ENCODE data around the gene STEAP1.
"Not testable (repeated sequence)": the region's sequence is repeated elsewhere in the genome, so short reads cannot be mapped to it uniquely, and the experiment has no call there.

Gene STEAP1

DNA sequence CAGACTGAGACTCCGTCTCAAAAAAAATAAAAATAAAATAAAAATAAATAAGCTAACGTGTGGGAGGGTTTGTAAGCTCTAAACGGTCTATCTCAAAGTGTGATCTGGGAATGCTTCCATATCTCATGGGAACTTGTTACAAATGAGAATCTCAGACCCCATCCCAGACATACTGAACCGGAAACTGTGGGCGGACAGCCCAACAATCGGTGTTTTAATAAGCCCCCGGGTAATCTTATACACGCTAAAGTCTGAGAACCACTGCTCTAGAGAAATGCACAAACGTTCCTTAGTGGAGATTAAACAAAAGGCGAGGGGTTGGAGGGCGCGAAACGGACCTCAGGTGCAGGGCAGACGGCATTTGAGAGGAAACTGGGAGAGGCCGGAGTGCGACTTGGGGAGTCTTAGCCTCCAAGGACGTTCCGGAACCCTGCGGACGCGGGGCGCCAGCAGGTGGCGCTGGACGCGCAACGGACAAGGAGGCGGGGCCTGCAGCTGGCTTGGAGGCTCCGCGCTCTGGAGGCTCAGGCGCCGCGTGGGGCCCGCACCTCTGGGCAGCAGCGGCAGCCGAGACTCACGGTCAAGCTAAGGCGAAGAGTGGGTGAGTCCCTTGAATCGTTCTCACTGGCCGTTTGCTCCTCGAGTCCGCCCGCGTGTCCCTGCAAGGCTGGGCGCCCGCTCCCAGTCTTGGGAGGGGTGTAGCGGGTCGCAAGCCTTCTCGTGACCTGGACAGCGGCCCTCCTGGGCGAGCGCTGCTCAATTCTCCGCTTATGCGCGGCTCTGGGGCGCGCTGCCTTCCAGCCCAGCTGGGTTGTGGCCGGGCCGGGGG lies at the start of gene STEAP1:
Gene STEAP1, plus strand, starts transcription at position 527 of the 829 bp plus-strand sequence. CDS start 5,320 bp downstream, outside the sequence.
- DNase-seq = not testable (repeated sequence)

DNA sequence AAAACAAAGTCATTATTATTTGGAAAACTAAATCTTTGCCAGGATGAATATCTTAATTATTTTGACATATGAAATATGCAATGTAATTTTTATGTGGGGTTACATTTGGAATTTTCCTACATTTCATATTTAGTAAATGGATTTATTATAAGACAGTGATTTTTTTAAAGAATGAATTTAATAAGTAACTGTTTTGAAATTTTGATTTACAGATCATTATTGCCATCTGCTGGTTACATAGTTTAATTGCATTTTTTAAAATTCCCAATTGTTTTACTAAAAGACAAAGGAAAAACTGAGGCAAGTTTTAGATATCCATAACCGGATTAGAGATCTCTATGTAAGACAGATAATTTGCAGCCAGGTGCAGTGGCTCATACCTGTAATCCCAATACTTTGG lies 39.3 kb upstream of the STEAP1 start:
- not testable (repeated sequence) for DNase-seq

DNA sequence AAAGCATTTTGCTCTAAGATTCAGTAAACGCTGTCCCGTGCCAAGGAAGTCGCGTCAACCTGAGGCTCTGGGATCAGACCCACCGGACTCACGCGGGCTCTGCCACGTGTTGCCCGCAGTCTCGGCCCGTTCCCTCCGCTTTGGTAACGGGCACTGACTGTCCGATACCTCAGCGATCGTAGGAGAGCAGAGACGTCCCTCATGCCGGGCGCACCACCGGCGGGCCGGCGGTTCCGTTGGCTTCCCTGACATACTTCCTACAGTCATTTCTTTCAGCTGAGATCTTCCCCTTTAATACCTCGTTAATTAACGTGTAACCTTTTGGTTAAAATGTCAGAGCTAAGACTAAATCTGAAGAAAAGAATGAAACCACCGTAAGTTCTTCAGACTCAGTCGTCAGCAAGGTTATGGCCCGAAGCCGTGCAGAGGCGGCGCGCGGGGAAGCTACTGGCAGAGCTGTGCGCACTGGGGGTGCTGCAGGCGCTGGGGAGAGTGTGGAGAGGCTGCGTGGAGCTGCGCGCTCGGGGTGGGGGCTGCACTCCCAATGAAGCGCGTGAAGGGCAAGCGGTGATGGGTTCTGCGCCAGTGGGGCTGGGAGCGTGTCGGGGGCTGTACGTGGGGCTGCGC lies 35.6 kb upstream of the STEAP1 start:
- DNase-seq = not testable (repeated sequence)

DNA sequence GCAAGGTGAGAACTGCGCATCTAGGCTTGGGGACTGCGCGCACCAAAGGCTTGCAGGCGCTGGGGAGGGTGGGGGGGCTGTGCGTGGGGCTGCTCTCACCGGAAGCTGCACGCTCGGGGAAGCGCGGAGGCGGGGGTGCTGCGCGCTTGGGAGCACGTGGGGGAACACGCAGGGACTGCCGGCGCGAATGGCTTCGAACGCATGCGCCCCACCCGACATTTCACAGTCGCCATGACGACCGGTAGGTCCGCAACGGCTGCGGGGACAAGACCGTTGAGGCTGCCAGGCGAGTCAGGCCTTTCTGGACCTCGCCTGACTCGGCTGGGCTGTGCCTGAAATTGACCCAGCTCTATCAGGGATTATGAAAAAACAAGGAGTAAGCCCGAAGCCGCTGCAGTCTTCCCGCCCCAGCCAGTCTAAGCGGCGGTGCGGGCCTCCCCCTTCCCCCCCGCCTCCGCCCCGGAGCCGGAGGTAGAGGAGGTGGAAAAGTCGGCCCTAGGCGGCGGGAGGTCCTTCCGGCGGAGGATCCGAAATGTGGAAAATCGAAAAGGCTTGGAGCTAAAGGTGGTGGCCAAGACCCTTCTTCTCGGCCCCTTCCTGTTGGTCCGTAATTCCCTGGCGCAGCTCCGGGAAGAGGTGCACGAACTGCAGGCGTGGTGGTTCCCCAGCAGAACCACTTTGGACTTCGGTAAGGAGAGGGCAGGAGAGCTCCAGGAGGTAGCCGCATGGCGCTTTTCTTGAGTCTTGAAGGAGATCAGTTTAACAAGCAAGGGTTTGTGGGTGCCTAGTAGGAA lies 34.9 kb upstream of the STEAP1 start:
- no peak for DNase-seq

DNA sequence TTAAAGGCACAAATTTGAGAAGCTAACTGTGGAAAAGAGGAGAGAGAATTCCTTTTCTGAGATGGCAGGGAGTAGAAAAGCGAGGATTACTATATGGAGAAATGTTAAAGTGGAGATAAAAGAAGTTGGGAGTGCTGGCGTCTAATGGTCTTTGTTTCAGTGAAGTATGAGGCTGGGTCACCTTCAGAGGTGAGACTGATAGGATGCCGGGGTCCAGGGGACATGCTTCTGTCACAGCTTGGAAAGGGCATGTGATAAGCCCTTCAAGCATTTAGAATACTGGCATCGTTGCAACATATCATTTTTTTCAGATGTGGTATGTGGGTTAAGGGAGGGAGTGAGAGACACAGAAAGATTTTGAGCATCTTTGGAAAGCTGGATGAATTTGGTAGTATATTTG lies 34.1 kb upstream of the STEAP1 start:
- DNase-seq = not testable (repeated sequence)

DNA sequence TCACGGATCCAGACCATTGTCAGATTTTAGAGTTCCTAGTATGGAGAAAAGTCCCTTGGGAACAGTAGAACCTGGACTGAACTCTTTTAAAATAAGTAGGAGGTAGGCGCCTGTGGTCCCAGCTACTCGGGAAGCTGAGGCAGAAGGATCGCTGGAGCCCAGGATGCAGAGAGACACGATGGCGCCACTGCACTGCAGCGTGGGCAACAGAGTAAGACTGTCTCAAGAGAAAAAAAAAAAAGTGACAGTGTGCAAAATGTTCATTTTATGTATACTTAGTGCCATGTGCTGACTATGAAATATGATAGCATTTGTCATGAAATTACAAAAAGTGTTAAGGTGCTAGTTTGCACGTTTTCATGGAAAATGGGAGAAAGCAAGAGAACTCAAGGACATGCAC lies 22.5 kb upstream of the STEAP1 start:
- DNase-seq = not testable (repeated sequence)

DNA sequence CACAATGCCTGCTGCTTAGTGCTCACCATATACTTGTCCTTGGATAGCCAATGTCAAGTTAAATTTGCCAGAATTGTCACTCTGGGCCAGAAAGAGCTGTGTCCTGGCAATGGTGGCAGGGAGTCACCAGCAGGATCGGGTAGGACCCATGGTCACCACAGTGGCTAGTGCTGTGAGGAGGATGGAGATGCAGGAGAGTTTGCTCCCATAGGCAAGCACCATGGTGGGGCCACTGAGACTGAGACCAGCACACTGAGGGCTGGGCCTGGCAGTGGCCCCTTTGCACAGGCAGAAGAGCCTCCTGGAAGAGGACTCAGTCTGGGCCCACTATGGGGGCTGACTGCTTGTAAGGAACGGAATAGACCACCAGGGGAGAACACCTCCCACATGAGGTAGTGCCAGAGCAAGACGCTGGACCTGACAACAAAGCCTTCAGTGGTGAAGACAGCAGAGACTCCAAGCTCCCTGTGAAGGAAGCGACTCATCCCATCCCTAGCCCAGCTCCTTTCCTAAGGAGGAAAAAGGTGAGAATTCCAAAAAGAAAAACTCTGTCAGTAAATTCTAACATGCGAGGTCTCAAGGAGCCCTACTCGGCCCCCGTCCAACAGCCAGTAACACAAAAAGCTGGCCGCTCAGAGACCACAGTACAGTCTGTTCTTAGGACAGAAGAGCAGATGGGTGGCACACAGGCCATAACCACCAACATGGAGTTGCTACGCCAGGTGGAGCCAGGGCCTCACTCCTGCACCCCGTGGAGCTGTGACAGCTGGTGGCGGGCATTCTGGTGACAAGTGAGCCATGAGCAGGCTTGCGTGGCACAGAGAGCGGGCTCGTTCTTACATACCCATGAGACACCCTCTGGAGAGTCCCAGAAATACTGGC lies 6.9 kb upstream of the STEAP1 start:
- not testable (repeated sequence) for DNase-seq

DNA sequence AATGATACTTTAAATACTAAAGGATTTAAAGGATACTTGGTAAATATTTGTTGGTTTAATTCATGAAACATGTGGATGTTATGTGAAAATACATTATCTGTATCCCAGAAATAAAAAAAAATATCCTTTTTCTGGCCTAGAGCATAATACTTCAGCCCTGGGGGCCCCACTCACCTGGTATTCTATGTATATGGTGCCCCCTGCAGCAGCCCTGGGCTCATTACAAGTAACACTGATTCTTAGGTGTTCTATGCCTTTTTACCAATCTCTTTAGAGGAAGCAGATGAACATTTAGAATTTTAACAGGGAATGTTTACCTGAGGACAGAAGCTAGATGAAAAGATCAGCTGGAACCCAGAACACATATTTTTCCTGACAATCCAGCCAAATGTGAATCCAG lies 4.8 kb upstream of the STEAP1 start:
- DNase-seq = peak; percentile 0 to 2

DNA sequence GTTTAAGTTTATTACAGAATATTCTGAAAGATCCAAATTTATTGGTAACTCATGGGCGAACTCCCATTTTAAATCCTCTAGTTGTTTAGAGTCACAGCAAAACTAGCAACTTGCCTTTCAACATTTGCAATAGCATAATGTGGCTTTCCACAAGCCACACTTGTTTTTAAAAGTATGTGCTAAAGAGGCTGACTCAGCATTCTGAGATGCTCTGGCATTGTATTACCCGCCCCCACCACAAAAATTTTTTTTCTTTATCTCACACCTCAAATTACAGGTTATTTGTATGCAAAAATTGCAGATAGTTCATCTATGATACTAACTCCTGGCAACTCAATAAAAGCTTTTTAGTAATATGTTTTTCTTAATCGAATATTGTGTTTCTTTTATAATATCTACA lies 2.4 kb upstream of the STEAP1 start:
- DNase-seq = not testable (repeated sequence)

DNA sequence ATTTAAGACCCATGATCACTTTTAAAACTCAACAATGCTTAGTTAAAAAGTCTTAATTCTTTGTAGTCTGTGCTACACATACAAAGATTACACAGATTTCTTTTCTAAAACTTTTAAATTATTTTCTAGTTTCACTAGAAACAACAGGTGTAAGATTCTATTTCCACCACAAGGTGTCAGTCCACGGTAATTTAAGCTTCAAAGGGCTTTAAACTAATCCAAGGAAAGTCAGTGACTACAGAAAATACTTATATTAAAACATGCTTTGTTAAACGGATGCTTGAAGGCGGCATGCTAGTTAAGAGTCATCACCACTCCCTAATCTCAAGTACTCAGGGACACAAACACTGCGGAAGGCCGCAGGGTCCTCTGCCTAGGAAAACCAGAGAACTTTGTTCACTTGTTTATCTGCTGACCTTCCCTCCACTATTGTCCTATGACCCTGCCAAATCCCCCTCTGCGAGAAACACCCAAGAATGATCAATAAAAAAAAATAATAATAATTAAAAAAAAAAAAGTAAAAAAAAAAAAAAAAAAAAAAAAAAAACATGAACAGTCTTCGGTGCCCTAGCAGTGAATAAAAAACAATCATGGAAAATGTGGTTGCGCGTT lies 1.5 kb upstream of the STEAP1 start:
- DNase-seq = peak; percentile 52 to 57

DNA sequence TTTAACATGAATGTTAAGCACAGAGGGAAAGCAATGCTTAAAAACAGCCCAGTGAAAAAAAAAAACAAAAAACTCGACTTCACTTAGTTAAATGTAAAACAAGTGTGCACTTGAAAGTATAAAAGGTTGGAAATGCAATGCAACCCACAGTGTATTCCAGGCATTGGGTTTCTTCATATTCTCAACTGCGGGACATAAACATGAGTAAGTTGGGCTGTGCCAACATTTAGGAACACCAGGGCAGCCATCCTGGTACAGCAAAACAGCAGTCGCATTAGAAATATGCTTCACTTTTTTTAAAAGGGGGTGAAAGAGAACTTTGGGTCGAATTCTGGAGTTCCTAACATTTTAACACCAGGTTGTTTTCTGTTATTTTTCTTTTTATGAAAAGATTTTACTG lies 937 bp downstream of the STEAP1 start:
- DNase-seq = no peak

DNA sequence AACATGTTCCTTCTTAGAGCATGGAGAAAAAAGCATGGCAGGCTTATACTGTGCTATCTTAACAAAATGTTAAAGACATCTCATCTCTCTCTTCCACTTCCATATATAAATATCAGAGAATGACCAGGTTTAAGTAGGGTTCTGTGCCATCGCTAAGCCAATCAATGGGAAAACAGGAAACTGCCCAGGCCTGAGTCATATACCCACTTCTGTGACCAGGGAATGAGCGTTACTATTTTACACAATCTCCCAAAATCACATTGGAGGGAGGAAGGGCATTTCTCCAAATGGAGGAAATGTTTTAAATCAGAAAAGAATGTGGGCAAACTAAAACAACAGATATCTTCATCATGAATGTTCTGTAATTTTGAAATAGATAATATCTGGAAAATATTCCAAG lies 3.1 kb downstream of the STEAP1 start:
- DNase-seq = not testable (repeated sequence)

DNA sequence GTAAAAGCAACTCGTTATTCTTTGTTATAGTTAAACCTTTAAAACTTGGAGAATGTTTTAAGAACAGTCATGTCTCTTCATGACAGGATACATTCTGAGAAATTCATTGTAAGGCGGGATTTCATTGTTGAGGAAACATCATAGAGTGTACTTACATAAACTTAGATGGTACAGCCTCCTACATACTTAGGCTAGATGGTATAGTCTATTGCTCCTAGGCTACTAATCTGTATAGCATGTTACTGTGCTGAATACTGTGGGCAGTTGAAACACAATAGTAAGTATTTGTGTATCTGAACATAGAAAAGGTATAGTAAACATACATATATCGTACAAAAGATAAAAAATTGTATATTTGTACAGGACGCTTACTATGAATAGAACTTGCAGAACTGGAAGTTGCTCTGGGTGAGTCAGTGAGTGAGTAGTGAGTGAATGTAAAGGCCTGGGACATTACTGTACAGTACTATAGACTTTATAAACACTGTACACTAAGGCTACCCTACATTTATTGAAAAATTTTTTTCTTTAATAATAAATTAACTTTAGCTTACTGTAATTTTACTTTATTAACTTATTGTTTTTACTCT lies 3.6 kb downstream of the STEAP1 start:
- not testable (repeated sequence) for DNase-seq

DNA sequence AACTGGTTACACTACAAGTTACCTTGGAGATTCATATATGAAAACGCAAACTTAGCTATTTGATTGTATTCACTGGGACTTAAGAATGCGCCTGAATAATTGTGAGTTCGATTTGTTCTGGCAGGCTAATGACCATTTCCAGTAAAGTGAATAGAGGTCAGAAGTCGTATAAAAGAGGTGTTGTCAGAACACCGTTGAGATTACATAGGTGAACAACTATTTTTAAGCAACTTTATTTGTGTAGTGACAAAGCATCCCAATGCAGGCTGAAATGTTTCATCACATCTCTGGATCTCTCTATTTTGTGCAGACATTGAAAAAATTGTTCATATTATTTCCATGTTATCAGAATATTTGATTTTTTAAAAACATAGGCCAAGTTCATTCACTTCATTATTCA lies 9.3 kb downstream of the STEAP1 start:
- no peak for DNase-seq

DNA sequence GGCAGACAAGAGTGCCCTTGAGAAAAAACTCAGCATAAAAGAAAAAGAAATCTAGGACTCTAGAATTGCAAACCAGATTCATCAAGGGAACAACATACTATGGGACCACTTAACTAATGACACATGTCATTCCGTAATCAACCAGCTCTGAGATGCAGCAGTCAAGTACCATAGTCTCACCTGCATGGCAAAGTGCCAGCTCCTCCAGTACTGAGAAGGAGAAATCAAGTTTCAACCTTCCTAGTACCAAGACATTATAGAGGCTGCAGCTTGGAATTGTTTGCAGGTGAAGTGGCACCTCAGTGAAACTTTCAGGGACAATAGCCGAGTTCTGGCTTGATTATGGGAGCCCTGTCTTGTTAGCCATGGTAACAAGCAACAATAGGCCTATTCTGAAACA lies 11.5 kb downstream of the STEAP1 start:
- no peak for DNase-seq

DNA sequence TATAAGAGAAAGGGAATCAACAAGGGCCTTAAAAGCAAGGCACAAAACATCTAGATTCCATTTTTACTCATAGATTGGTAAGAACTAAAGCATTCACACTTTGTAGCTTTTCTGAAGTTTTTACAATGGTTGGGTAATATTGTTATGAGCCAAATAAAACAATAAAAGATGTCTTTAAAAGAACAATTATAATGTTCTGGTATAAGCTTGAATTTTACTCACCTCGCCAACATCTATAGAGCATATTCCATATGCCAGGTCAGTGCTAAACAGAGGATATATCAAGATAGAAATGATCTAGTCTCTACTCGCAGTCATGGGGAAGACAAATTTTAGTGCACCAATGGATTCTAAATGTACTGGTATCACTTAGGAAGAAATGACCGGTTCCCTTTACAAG lies 11.9 kb downstream of the STEAP1 start:
- no peak for DNase-seq

DNA sequence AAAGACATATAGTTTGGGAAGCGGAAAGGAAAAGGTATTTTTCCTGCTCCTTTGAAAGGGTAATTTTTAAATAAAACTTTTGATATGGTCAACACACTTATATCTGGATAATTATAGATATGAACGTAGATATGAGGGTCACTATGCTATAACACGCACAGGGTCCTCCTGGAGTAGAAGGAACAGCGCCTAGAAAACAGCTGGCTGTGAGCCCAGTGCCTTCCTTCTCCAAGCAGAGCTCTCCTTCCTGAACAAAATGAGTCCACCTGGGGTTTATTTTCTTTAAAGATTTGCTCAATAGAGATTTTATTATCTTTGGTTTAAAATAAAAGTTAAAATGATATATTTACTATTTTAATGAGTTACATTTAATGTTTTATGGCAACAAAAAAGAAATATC lies 13.1 kb downstream of the STEAP1 start:
- DNase-seq = no peak

DNA sequence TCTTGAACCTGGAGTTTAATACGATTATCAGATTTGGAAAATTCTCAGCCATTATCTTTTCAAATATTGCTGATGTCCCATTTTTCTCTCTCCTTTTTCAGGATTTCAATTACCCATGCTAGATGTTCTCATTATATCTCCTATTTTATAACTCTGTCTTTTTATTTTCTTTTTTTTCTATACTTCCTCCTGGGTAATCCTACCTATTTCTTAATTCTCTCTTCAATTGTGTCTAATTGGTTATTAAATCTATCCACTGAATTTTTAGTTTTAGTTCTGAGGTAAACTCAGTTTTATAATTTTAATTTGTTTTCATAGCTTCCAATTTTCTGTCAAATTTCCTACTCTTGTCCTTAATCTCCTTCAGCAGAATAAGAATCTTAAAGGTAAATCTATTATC lies 15.6 kb downstream of the STEAP1 start:
- no peak for DNase-seq

DNA sequence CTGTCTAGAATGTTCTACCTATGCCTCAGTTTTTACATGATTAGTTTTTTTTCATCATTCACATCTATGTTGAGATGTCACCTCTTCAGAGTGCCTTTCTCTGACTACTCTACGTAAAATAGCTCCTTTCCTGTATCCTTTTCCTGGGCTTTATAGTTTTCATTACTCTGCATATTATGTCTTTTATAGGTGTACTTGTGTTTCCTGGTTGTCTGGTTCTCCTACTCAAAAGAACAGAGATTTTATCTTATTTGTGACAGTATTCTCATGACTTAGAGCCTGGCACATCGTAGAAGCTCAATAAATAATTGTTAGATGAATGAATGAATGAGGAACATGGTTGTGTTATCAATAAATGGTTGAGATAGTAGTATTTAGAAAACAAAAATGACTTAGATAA lies 17.9 kb downstream of the STEAP1 start:
- no peak for DNase-seq

DNA sequence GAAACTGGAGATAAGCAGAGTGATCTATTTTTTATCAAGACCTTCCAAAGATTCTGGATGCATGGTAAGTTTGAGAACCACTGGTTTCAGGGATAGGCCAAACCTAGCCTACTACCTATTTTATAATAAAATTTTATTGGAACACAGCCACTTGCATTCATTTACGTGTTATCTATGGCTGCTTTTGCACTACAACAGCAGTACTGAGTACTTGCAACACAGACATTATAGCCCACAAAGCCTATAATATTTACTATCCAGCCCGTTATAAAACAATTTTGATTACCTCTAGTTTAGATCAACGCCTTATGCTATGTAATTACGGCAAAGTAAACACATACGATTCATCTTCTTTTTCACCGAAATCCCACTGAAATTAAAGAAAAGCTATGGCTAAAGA lies 18.4 kb downstream of the STEAP1 start:
- DNase-seq = no peak

DNA sequence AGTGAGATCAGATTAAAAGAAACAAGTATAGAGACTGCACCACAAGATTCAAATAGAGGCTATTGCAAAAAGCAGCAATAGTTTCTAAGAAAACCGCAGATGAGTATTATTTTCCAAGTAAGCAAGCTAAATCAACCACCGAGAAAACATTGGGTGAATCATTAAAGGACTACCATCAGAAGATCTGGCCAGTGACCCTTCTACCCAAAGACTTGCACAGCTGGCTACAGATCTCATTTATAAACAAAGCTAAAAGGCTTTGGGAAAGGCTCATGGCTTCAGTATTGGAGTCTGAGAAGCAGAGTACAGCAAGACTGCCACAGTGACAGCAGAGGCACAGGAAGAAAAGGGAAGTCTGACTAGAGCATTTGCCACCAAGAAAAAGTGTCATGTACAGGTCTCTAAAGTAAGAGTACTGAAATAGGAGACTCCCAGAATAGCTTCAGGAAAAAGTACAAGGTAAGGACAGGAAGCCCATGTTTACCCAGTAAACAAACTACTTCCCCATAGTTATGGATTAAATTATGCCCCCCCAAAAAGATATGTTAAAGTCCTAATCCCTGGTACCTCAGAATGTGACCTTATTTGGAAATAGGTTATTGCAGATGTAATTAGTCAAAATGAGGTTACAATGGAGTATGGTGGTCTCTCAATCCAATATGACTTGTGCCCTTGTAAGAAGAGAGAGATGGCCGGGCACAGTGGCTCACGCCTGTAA lies 19.0 kb downstream of the STEAP1 start:
- DNase-seq = no peak

All from AML-193 (cell line).